H1 (cell line): ENCODE results near the gene UGT1A9. TPM values are rescaled to one million over a fixed set of nuclear protein-coding genes. Genes with fewer than 3 reads are reported as not detected.

ENCODE experiments used
- CTCF ChIA-PET: fragments of 300-600 bp; sonication (Branson Sonifier 250); formaldehyde crosslinking; loops from one replicate; lab custom pipeline; 2021; ENCODE audit not compliant: partially characterized antibody; lab: Charles Lee
- POLR2A ChIA-PET: fragments of 300-600 bp; sonication (Branson Sonifier 250); formaldehyde crosslinking; loops from one replicate; lab custom pipeline; 2021; ENCODE audit warnings: inconsistent platforms; ENCODE audit not compliant: partially characterized antibody; lab: Charles Lee
- DNase-seq, 2 experiments: peaks; one replicate each; pipeline versions ENCODE4 v3.0.0 to v3.0.0-alpha.2; 2010 to 2022; ENCODE audit warnings: low spot score in 2 of 2, low read depth in 1 of 2, mixed read lengths in 1 of 2
- FAIRE-seq: peaks from 2 replicates; lab custom pipeline; 2011; peaks lifted over from hg19 to GRCh38; lab: Jason Lieb, UNC
- H2AFZ ChIP-seq: 2 replicates; pipeline ENCODE4 v1.8.1; 2012; ENCODE audit warnings: low read length, inconsistent platforms
- H2AK5ac ChIP-seq: 2 replicates; pipeline ENCODE4 v1.6.1; 2013; ENCODE audit warnings: low read depth, low read length
- H2BK120ac ChIP-seq: replicated peaks from 2 replicates; pipeline ENCODE3; 2013; ENCODE audit warnings: low read depth, low read length, inconsistent platforms
- H2BK12ac ChIP-seq: 2 replicates; pipeline ENCODE4 v1.6.1; 2013; ENCODE audit warnings: low read depth, low read length
- H2BK15ac ChIP-seq: 2 replicates; pipeline ENCODE4 v1.6.1; 2013; ENCODE audit warnings: low read length
- H2BK20ac ChIP-seq: 2 replicates; pipeline ENCODE4 v1.6.1; 2013; ENCODE audit warnings: low read length
- H2BK5ac ChIP-seq: 2 replicates; pipeline ENCODE4 v1.6.1; 2013; ENCODE audit warnings: low read depth, low read length
- H3K14ac ChIP-seq: 2 replicates; pipeline ENCODE4 v1.6.1; 2013; ENCODE audit warnings: inconsistent platforms; ENCODE audit not compliant: insufficient read length
- H3K18ac ChIP-seq: 2 replicates; pipeline ENCODE4 v1.6.1; 2013; ENCODE audit warnings: low read length; ENCODE audit errors: extremely low read depth
- H3K23ac ChIP-seq: 2 replicates; pipeline ENCODE4 v1.6.1; 2013; ENCODE audit warnings: inconsistent platforms; ENCODE audit not compliant: insufficient read length
- H3K23me2 ChIP-seq: 2 replicates; pipeline ENCODE4 v1.6.1; 2013; ENCODE audit warnings: low read depth, low read length
- H3K27ac ChIP-seq: 2 replicates; pipeline ENCODE4 v1.6.1; 2011; ENCODE audit warnings: low read depth, low read length, inconsistent platforms
- H3K27me3 ChIP-seq, 4 experiments: replicated peaks in 1 of 4; 1 replicate in 1 of 4; 2 replicates in 3 of 4; pipeline versions ENCODE4 v1.6.1 to v1.8.1; 2011 to 2013; ENCODE audit warnings: low read length in 3 of 4, mild to moderate bottlenecking in 3 of 4, inconsistent platforms in 2 of 4, mixed read lengths in 2 of 4, moderate library complexity in 1 of 4; ENCODE audit not compliant: control insufficient read depth in 3 of 4, insufficient read depth in 3 of 4; ENCODE audit errors: extremely low read depth in 1 of 4
- H3K36me3 ChIP-seq, 4 experiments: 2 replicates each; pipeline versions ENCODE4 v1.6.1 to v1.8.1; 2011 to 2013; ENCODE audit warnings: mild to moderate bottlenecking in 4 of 4, low read length in 3 of 4, moderate library complexity in 2 of 4, control low read depth in 1 of 4, inconsistent platforms in 1 of 4; ENCODE audit not compliant: insufficient read depth in 4 of 4, control insufficient read depth in 2 of 4
- H3K4ac ChIP-seq: replicated peaks from 2 replicates; pipeline ENCODE3; 2013; ENCODE audit warnings: low read length, low read depth, mixed read lengths, inconsistent platforms; ENCODE audit not compliant: insufficient read length
- H3K4me1 ChIP-seq, 4 experiments: replicated peaks in 1 of 4; 1 replicate in 1 of 4; 2 replicates in 3 of 4; pipeline versions ENCODE4 v1.6.1 to v1.8.1; 2011 to 2013; ENCODE audit warnings: low read length in 3 of 4, inconsistent platforms in 2 of 4, mixed read lengths in 1 of 4; ENCODE audit not compliant: insufficient read depth in 4 of 4, control insufficient read depth in 3 of 4
- H3K4me2 ChIP-seq, 2 experiments: 2 replicates each; pipeline versions ENCODE4 v1.6.1 to v1.8.1; 2011 to 2013; ENCODE audit warnings: low read depth in 2 of 2, low read length in 2 of 2, control low read depth in 1 of 2, inconsistent platforms in 1 of 2, mild to moderate bottlenecking in 1 of 2; ENCODE audit not compliant: insufficient read depth in 1 of 2
- H3K4me3 ChIP-seq, 4 experiments: fragments of 200-600, 300-600 bp in 1 of 4; sonication (generic), shearing (Covaris generic), sonication (Bioruptor Twin) in 1 of 4; 2 replicates each; pipeline versions ENCODE4 v1.5.1 to v1.8.1; 2011 to 2016; ENCODE audit warnings: low read length in 4 of 4, low read depth in 3 of 4, control low read depth in 2 of 4, inconsistent platforms in 2 of 4, mild to moderate bottlenecking in 2 of 4, mixed read lengths in 1 of 4, moderate library complexity in 1 of 4; ENCODE audit not compliant: insufficient read depth in 2 of 4; ENCODE audit errors: extremely low read depth in 1 of 4
- H3K56ac ChIP-seq: replicated peaks from 2 replicates; pipeline ENCODE3; 2013; ENCODE audit warnings: low read depth, mild to moderate bottlenecking, mixed read lengths, low read length, inconsistent platforms; ENCODE audit not compliant: insufficient read length
- H3K79me1 ChIP-seq: 2 replicates; pipeline ENCODE4 v1.6.1; 2013; ENCODE audit warnings: low read depth, low read length, control low read depth
- H3K79me2 ChIP-seq, 2 experiments: 2 replicates each; pipeline versions ENCODE4 v1.6.1 to v1.8.1; 2012 to 2013; ENCODE audit warnings: low read length in 2 of 2, mild to moderate bottlenecking in 2 of 2, inconsistent platforms in 1 of 2; ENCODE audit not compliant: insufficient read depth in 2 of 2, control insufficient read depth in 1 of 2
- H3K9ac ChIP-seq, 4 experiments: replicated peaks in 1 of 4; 1 replicate in 1 of 4; 2 replicates in 3 of 4; pipeline versions ENCODE4 v1.6.1 to v1.8.1; 2011 to 2013; ENCODE audit warnings: low read depth in 3 of 4, low read length in 3 of 4, control low read depth in 2 of 4, mild to moderate bottlenecking in 2 of 4, moderate library complexity in 2 of 4, inconsistent platforms in 1 of 4; ENCODE audit errors: extremely low read depth in 1 of 4
- H3K9me3 ChIP-seq, 2 experiments: 2 replicates each; pipeline versions ENCODE4 v1.6.1 to v1.8.1; 2012 to 2013; ENCODE audit warnings: mild to moderate bottlenecking in 2 of 2, moderate library complexity in 2 of 2, control low read depth in 1 of 2, inconsistent platforms in 1 of 2, low read depth in 1 of 2, low read length in 1 of 2, mixed read lengths in 1 of 2; ENCODE audit not compliant: insufficient read depth in 2 of 2
- H4K20me1 ChIP-seq, 2 experiments: replicated peaks in 1 of 2; 2 replicates each; pipeline versions ENCODE3 to v1.8.1; 2011 to 2013; ENCODE audit warnings: inconsistent platforms in 2 of 2, low read length in 2 of 2, mild to moderate bottlenecking in 1 of 2; ENCODE audit not compliant: insufficient read depth in 2 of 2, control insufficient read depth in 1 of 2
- H4K5ac ChIP-seq: 2 replicates; pipeline ENCODE4 v1.6.1; 2013; ENCODE audit warnings: low read length, low read depth, mixed read lengths, inconsistent platforms; ENCODE audit not compliant: insufficient read length
- H4K8ac ChIP-seq: 2 replicates; pipeline ENCODE4 v1.8.0; 2013; ENCODE audit warnings: mild to moderate bottlenecking, moderate library complexity, low read length, inconsistent platforms; ENCODE audit not compliant: insufficient read depth; ENCODE audit errors: extremely low read depth
- H4K91ac ChIP-seq: replicated peaks from 2 replicates; pipeline ENCODE3; 2013; ENCODE audit warnings: low read length, mixed read lengths, inconsistent platforms; ENCODE audit not compliant: insufficient read length
- CBX5 ChIP-seq: fragments of 300-800, 300-1000 bp; sonication (generic); IDR thresholded peaks from 2 replicates; pipeline ENCODE4 v1.7.1; 2016; ENCODE audit warnings: antibody characterized with exemption, low read length, low read depth
- CTCF ChIP-seq, 3 experiments: IDR thresholded peaks; 1 replicate in 2 of 3; 2 replicates in 1 of 3; pipeline versions ENCODE4 v1.5.1 to v1.6.1; 2011; ENCODE audit warnings: low read length in 3 of 3, mild to moderate bottlenecking in 3 of 3, inconsistent platforms in 2 of 3, low read depth in 1 of 3, moderate library complexity in 1 of 3; ENCODE audit not compliant: insufficient read depth in 1 of 3; ENCODE audit errors: control extremely low read depth in 1 of 3
- KDM5A ChIP-seq: fragments of 200-600 bp; IDR thresholded peaks from 2 replicates; pipeline ENCODE4 v1.7.1; 2012; ENCODE audit warnings: mild to moderate bottlenecking, low read length, inconsistent platforms, mixed read lengths
- YY1 ChIP-seq: IDR thresholded peaks from 2 replicates; pipeline ENCODE4 v1.6.1; 2011; ENCODE audit warnings: low read depth, mild to moderate bottlenecking, low read length
- WGBS, 2 experiments: shearing (Covaris generic) in 1 of 2; methylation state at CpG; one replicate each; pipeline versions ENCODE4 v1.1.6 to v1.1.7; 2013 to 2015; ENCODE audit warnings: low lambda C conversion rate in 2 of 2, mixed read lengths in 2 of 2, inconsistent platforms in 1 of 2, low coverage in 1 of 2, missing lambda C conversion rate in 1 of 2; ENCODE audit not compliant: insufficient replicate concordance in 2 of 2, insufficient coverage in 1 of 2, insufficient read length in 1 of 2; ENCODE audit errors: extremely low coverage in 1 of 2, missing lambda C conversion rate in 1 of 2; 5-methylcytosine and 5-hydroxymethylcytosine counted together
- long read RNA-seq, 2 experiments: library from RNA in 1 of 2; library from capped mRNA in 1 of 2; stranded (forward); transcript quantifications; one replicate each; pipeline ENCODE4 v2.0.0, GENCODE V29; 2021; ENCODE audit warnings: inconsistent platforms in 1 of 2
- polyA minus RNA-seq, 3 experiments: library from RNA; depleted of rRNA, polyadenylated mRNA; stranded (reverse); fragments of >200 nt; gene quantifications; 1 replicate in 2 of 3; 2 replicates in 1 of 3; pipeline ENCODE4 v1.2.3, GENCODE V29; 2011
- polyA plus RNA-seq, 7 experiments: library from polyadenylated mRNA; depleted of rRNA in 3 of 7; stranded (reverse) in 5 of 7; unstranded in 2 of 7; fragments of >200 nt in 5 of 7; fragments of 200-250 nt in 2 of 7; gene quantifications; 1 replicate in 5 of 7; 2 replicates in 1 of 7; 4 replicates in 1 of 7; pipeline versions ENCODE4 v1.2.1 to v1.2.3, GENCODE V29; 2011 to 2013; ENCODE audit warnings: missing spikeins in 2 of 7, mixed read lengths in 2 of 7
- total RNA-seq: library from RNA; stranded (reverse); fragmentation: NEBNext Ultra II Directional; extraction: Animal tissue kit (Norgen Biotek cat#: 25700); gene quantifications from 2 replicates; pipeline ENCODE4 v1.2.1, GENCODE V29; 2021

Gene UGT1A9
- total RNA-seq, result not detected in 2 replicates
- not detected in 2 replicates for polyA plus RNA-seq (2011; rRNA removed)
- not detected for polyA plus RNA-seq (2011; cell fraction: cytosol; rRNA removed)
- 0.10 TPM for polyA plus RNA-seq (2011; cell fraction: nucleus; rRNA removed)
- polyA plus RNA-seq (2012, experiment 1 of 2), result not detected in 4 replicates
- polyA plus RNA-seq (2012, experiment 2 of 2), result not detected
- not detected for polyA plus RNA-seq (2013, experiment 1 of 2)
- polyA plus RNA-seq (2013, experiment 2 of 2), result not detected
- polyA minus RNA-seq (2011; rRNA and poly(A)+ RNA removed), result 0.13 TPM in 1 of 2 replicates, not detected in the other
- not detected for polyA minus RNA-seq (2011; cell fraction: cytosol; rRNA and poly(A)+ RNA removed)
- polyA minus RNA-seq (2011; cell fraction: nucleus; rRNA and poly(A)+ RNA removed), result not detected
- long read RNA-seq, experiment 1, result 0 reads
- long read RNA-seq, experiment 2, result 0 reads

GRCh38 chr2:233671290-233672161 lies at the start of gene UGT1A9:
TSS of gene UGT1A9 (plus strand) at chr2:233671898. CDS start at chr2:233671935, 37 bp downstream.
- Histone ChIP-seq H4K5ac (no peak within 1 kb of the TSS), H2BK5ac (no peak within 1 kb of the TSS), H3K56ac (no peak within 1 kb of the TSS), H4K91ac (no peak within 1 kb of the TSS), H3K23me2 (no peaks in the 10 kb centered on the region), H3K4me3 (no peak within 1 kb of the TSS), H2AK5ac (no peak within 1 kb of the TSS), H4K8ac (no peak within 1 kb of the TSS), H2BK12ac (no peak within 1 kb of the TSS), H3K23ac (no peak within 1 kb of the TSS), H3K18ac (no peak within 1 kb of the TSS), H2BK120ac (no peak within 1 kb of the TSS), H3K9me3 (no peaks in the 10 kb centered on the region), H3K27me3 (no peaks in the 10 kb centered on the region), H3K27ac (no peak within 1 kb of the TSS), H2BK20ac (no peak within 1 kb of the TSS), H3K4me2 (no peak within 1 kb of the TSS), H3K9ac (no peak within 1 kb of the TSS), H2AFZ (no peak within 1 kb of the TSS), H4K20me1 (no peaks in the 10 kb centered on the region), H2BK15ac (no peak within 1 kb of the TSS), H3K79me1 (no peaks in the 10 kb centered on the region), H3K4ac (no peak within 1 kb of the TSS), H3K79me2 (no peaks in the 10 kb centered on the region), H3K4me1 (no peaks in the 10 kb centered on the region; a peak in 1 of 7 replicates), H3K36me3 (no peaks in the 10 kb centered on the region), H3K14ac (no peak within 1 kb of the TSS)
- ChIA-PET POLR2A (no interaction called here), CTCF (interaction anchor here (0.6 to 1.4 kb wide), 3 partner anchors 9 to 229 kb away, joined by 3 to 4 read pairs (median 4); no protein-coding TSS in a partner anchor)
- 90% methylated on average over 5 of the region's 5 CpGs; no CpG with 5 or more reads in 1 of the 2 experiments for WGBS, 2 experiments
- DNase-seq (no peak), FAIRE-seq (no peak)
- TF ChIP-seq KDM5A (no peak), CBX5 (no peak), CTCF (IDR thresholded peaks at IDR 0.05; ENCODE audit: control extremely low read depth in 1 of 3, insufficient read depth in 1 of 3, low read depth in 1 of 3, low read length in 3 of 3) (no peak), YY1 (no peak)
